ENCODE results near the gene TAMM41.
"Not testable (repeated sequence)": the region's sequence is repeated elsewhere in the genome, so short reads cannot be mapped to it uniquely, and the experiment has no call there.

TAMM41 gene

GRCh38 chr3:11846281-11847266, at the start of gene TAMM41:
Gene TAMM41 (minus strand): TSS chr3:11846885. CDS start chr3:11846636, 249 bp downstream.
- no peak within 1 kb of the TSS for H3K27ac ChIP-seq (ENCODE audit: low read depth, low read length, poor library complexity, severe bottlenecking)
- H3K9me3 ChIP-seq (ENCODE audit: low read length): no peaks in the 10 kb centered on the region
- no peaks in the 10 kb centered on the region for H3F3A ChIP-seq (ENCODE audit: insufficient read depth, low read length)
- H3K4me1 ChIP-seq (ENCODE audit: insufficient read depth, low read length, severe bottlenecking): peaks cover 18% of the 10 kb centered on the region
- peaks cover 9% of the 10 kb centered on the region for H3K79me2 ChIP-seq (ENCODE audit: insufficient read depth, low read length)
- H3K4me2 ChIP-seq (ENCODE audit: low read length): peak within 1 kb of the TSS; percentile 78
- peaks cover 18% of the 10 kb centered on the region for H3K36me3 ChIP-seq (ENCODE audit: insufficient read depth, low read length)
- no peaks in the 10 kb centered on the region for H3K9me2 ChIP-seq (ENCODE audit: low read depth, low read length)
- peak within 1 kb of the TSS; percentile 76 for H3K9ac ChIP-seq (ENCODE audit: low read length)
- H2AFZ ChIP-seq (ENCODE audit: low read length): peak within 1 kb of the TSS; percentile 86
- no peak for TF ChIP-seq EZH2 (IDR thresholded peaks at IDR 0.05; ENCODE audit: borderline replicate concordance, low read length)
- peak; percentile 72 for TF ChIP-seq CTCF (IDR thresholded peaks at IDR 0.05; ENCODE audit: low read length)
- H4K20me1 ChIP-seq (ENCODE audit: insufficient read depth, low read length): no peaks in the 10 kb centered on the region
- H3K4me3 ChIP-seq (ENCODE audit: low read depth, low read length, poor library complexity, severe bottlenecking): peak within 1 kb of the TSS; percentile 77
- H3K27me3 ChIP-seq (ENCODE audit: insufficient read depth, low read length): peaks cover 5% of the 10 kb centered on the region; the same call in 1 of the 2 replicates

- H3K9me3 ChIP-seq (ENCODE audit: low read length): no peaks in the 10 kb centered on the region
- no peak overlapping the region for H2AFZ ChIP-seq (ENCODE audit: low read length)
- H3K27me3 ChIP-seq (ENCODE audit: insufficient read depth, low read length): no peaks in the 10 kb centered on the region
- no peak for TF ChIP-seq EZH2 (IDR thresholded peaks at IDR 0.05; ENCODE audit: borderline replicate concordance, low read length)
- TF ChIP-seq CTCF (IDR thresholded peaks at IDR 0.05; ENCODE audit: low read length): no peak
- no peaks in the 10 kb centered on the region for H3K79me2 ChIP-seq (ENCODE audit: insufficient read depth, low read length)
- H3F3A ChIP-seq (ENCODE audit: insufficient read depth, low read length): no peaks in the 10 kb centered on the region
- no peaks in the 10 kb centered on the region for H3K9me2 ChIP-seq (ENCODE audit: low read depth, low read length)
- no peaks in the 10 kb centered on the region for H3K4me1 ChIP-seq (ENCODE audit: insufficient read depth, low read length, severe bottlenecking)
- H3K9ac ChIP-seq (ENCODE audit: low read length): no peak overlapping the region
- H3K27ac ChIP-seq (ENCODE audit: low read depth, low read length, poor library complexity, severe bottlenecking): no peak overlapping the region
- H3K4me2 ChIP-seq (ENCODE audit: low read length): no peak overlapping the region
- H4K20me1 ChIP-seq (ENCODE audit: insufficient read depth, low read length): no peaks in the 10 kb centered on the region
- no peaks in the 10 kb centered on the region for H3K36me3 ChIP-seq (ENCODE audit: insufficient read depth, low read length)
- H3K4me3 ChIP-seq (ENCODE audit: low read depth, low read length, poor library complexity, severe bottlenecking): no peak overlapping the region
These were observed 32.2 kb upstream of the TAMM41 start for GRCh38 chr3:11878837-11879236.

GRCh38 chr3:11874707-11875106, 28.0 kb upstream of the TAMM41 start:
- H3K4me2 ChIP-seq (ENCODE audit: low read length); H3K79me2 ChIP-seq (ENCODE audit: insufficient read depth, low read length); H3K27me3 ChIP-seq (ENCODE audit: insufficient read depth, low read length); H4K20me1 ChIP-seq (ENCODE audit: insufficient read depth, low read length); H3K9me2 ChIP-seq (ENCODE audit: low read depth, low read length); H3K27ac ChIP-seq (ENCODE audit: low read depth, low read length, poor library complexity, severe bottlenecking); H3K9me3 ChIP-seq (ENCODE audit: low read length); H3K4me3 ChIP-seq (ENCODE audit: low read depth, low read length, poor library complexity, severe bottlenecking); H2AFZ ChIP-seq (ENCODE audit: low read length); H3F3A ChIP-seq (ENCODE audit: insufficient read depth, low read length); H3K4me1 ChIP-seq (ENCODE audit: insufficient read depth, low read length, severe bottlenecking); H3K36me3 ChIP-seq (ENCODE audit: insufficient read depth, low read length); H3K9ac ChIP-seq (ENCODE audit: low read length): not testable (repeated sequence)

GRCh38 chr3:11863739-11864138, 17.1 kb upstream of the TAMM41 start:
- H3K4me3 ChIP-seq (ENCODE audit: low read depth, low read length, poor library complexity, severe bottlenecking); H3K27me3 ChIP-seq (ENCODE audit: insufficient read depth, low read length); H3K4me2 ChIP-seq (ENCODE audit: low read length); H3K79me2 ChIP-seq (ENCODE audit: insufficient read depth, low read length); H4K20me1 ChIP-seq (ENCODE audit: insufficient read depth, low read length); H3K9ac ChIP-seq (ENCODE audit: low read length); H3K4me1 ChIP-seq (ENCODE audit: insufficient read depth, low read length, severe bottlenecking); H3F3A ChIP-seq (ENCODE audit: insufficient read depth, low read length); H3K36me3 ChIP-seq (ENCODE audit: insufficient read depth, low read length); H3K9me3 ChIP-seq (ENCODE audit: low read length); H3K27ac ChIP-seq (ENCODE audit: low read depth, low read length, poor library complexity, severe bottlenecking); H2AFZ ChIP-seq (ENCODE audit: low read length); H3K9me2 ChIP-seq (ENCODE audit: low read depth, low read length): not testable (repeated sequence)

GRCh38 chr3:11862584-11862983, 15.9 kb upstream of the TAMM41 start:
- H3K9me3 ChIP-seq (ENCODE audit: low read length); H2AFZ ChIP-seq (ENCODE audit: low read length); H3K9me2 ChIP-seq (ENCODE audit: low read depth, low read length); H3K4me3 ChIP-seq (ENCODE audit: low read depth, low read length, poor library complexity, severe bottlenecking); H4K20me1 ChIP-seq (ENCODE audit: insufficient read depth, low read length); H3K9ac ChIP-seq (ENCODE audit: low read length); H3K4me1 ChIP-seq (ENCODE audit: insufficient read depth, low read length, severe bottlenecking); H3K27ac ChIP-seq (ENCODE audit: low read depth, low read length, poor library complexity, severe bottlenecking); H3K4me2 ChIP-seq (ENCODE audit: low read length); H3K79me2 ChIP-seq (ENCODE audit: insufficient read depth, low read length); H3K36me3 ChIP-seq (ENCODE audit: insufficient read depth, low read length); H3F3A ChIP-seq (ENCODE audit: insufficient read depth, low read length); H3K27me3 ChIP-seq (ENCODE audit: insufficient read depth, low read length): not testable (repeated sequence)

GRCh38 chr3:11862145-11862544, 15.5 kb upstream of the TAMM41 start:
- not testable (repeated sequence) for H4K20me1 ChIP-seq (ENCODE audit: insufficient read depth, low read length); H3K9me2 ChIP-seq (ENCODE audit: low read depth, low read length); H3K9ac ChIP-seq (ENCODE audit: low read length); H3K4me1 ChIP-seq (ENCODE audit: insufficient read depth, low read length, severe bottlenecking); H3K27ac ChIP-seq (ENCODE audit: low read depth, low read length, poor library complexity, severe bottlenecking); H3K27me3 ChIP-seq (ENCODE audit: insufficient read depth, low read length); H3K4me3 ChIP-seq (ENCODE audit: low read depth, low read length, poor library complexity, severe bottlenecking); H3K36me3 ChIP-seq (ENCODE audit: insufficient read depth, low read length); H2AFZ ChIP-seq (ENCODE audit: low read length); H3F3A ChIP-seq (ENCODE audit: insufficient read depth, low read length); H3K9me3 ChIP-seq (ENCODE audit: low read length); H3K4me2 ChIP-seq (ENCODE audit: low read length); H3K79me2 ChIP-seq (ENCODE audit: insufficient read depth, low read length)

All from OCI-LY1 (cell line).